Lung (tissue), 12 donors: ENCODE data around the gene PSMD13. TPM values are rescaled to one million over a fixed set of nuclear protein-coding genes. Genes with fewer than 3 reads are reported as not detected.

Experiments
- ATAC-seq: fragments of 200-7000 bp; cut with Tn5 transposase; one replicate; pipeline ENCODE4 v1.9.1; 2020; ENCODE audit warnings: moderate number of reproducible peaks; ENCODE audit not compliant: insufficient read depth, low FRiP score
- DNase-seq, 3 donors: peaks; one replicate each; pipeline ENCODE4 v3.0.0-alpha.2; 2013 to 2017
- H3K27ac ChIP-seq, 2 donors: one replicate each; pipeline ENCODE4 v1.5.1; 2013; ENCODE audit warnings: mild to moderate bottlenecking in 2 of 2, moderate library complexity in 2 of 2, control low read depth in 1 of 2, inconsistent platforms in 1 of 2, low read depth in 1 of 2, low read length in 1 of 2
- H3K27me3 ChIP-seq, 3 donors: one replicate each; pipeline ENCODE4 v1.5.1; 2013; ENCODE audit warnings: low read length in 2 of 3; ENCODE audit not compliant: control insufficient read depth in 3 of 3, insufficient read depth in 3 of 3
- H3K36me3 ChIP-seq, 4 donors: one replicate each; pipeline ENCODE4 v1.5.1; 2013; ENCODE audit warnings: low read length in 4 of 4, mild to moderate bottlenecking in 1 of 4, moderate library complexity in 1 of 4; ENCODE audit not compliant: control insufficient read depth in 4 of 4, insufficient read depth in 4 of 4
- H3K4me1 ChIP-seq, 5 donors: one replicate each; pipeline ENCODE4 v1.5.1; 2013; ENCODE audit warnings: low read length in 5 of 5, mild to moderate bottlenecking in 2 of 5, moderate library complexity in 1 of 5; ENCODE audit not compliant: control insufficient read depth in 5 of 5, insufficient read depth in 5 of 5
- H3K4me3 ChIP-seq: one replicate; pipeline ENCODE4 v1.5.1; 2013; ENCODE audit warnings: mild to moderate bottlenecking, control low read depth, moderate library complexity
- H3K9ac ChIP-seq, 2 donors: one replicate each; pipeline ENCODE4 v1.5.1; 2013; ENCODE audit warnings: low read length in 2 of 2, control low read depth in 1 of 2; ENCODE audit not compliant: insufficient read depth in 1 of 2
- H3K9me3 ChIP-seq, 4 donors: one replicate each; pipeline ENCODE4 v1.5.1; 2013; ENCODE audit warnings: low read length in 3 of 4, mild to moderate bottlenecking in 1 of 4, moderate library complexity in 1 of 4; ENCODE audit not compliant: control insufficient read depth in 4 of 4, insufficient read depth in 3 of 4
- CTCF ChIP-seq: IDR thresholded peaks from 2 replicates; pipeline ENCODE4 v1.5.1; 2012; ENCODE audit warnings: mild to moderate bottlenecking; ENCODE audit errors: control extremely low read depth, extremely low read depth
- WGBS, 2 donors: extraction: QIAGEN DNeasy Blood & Tissue Kit; methylation state at CpG; one replicate each; pipeline ENCODE4 v1.1.7; 2013; 5-methylcytosine and 5-hydroxymethylcytosine counted together
- polyA plus RNA-seq, 2 donors: library from polyadenylated mRNA; stranded (reverse); fragments of 200-250 nt; gene quantifications; one replicate each; pipeline ENCODE4 v1.2.1, GENCODE V29; 2013
- total RNA-seq, 2 donors: library from RNA; depleted of rRNA in 1 of 2; stranded (reverse); fragments of >200 nt in 1 of 2; gene quantifications; one replicate each; pipeline ENCODE4 v1.2.1, GENCODE V29; 2014 to 2021
- donor health status: control.
- donor health status: control.
- donor health status: Bipolar disorder and iron deficiency.
- donor health status: healthy.
- donor health status: DM: yes; HTN: yes; CAD: no.

The PSMD13 gene
- total and polyA plus RNA-seq, 4 donors: 75.2 to 184 (median 145) TPM

GRCh38 chr11:200224-201003, 36.4 kb upstream of the PSMD13 start:
- Histone ChIP-seq H3K27ac (no peak overlapping the region), H3K36me3 (peaks cover 0 to 24% (median 15%) of the 10 kb centered on the region in 4 donors), H3K9ac (no peak overlapping the region), H3K4me3 (no peak overlapping the region), H3K27me3 (no peaks in the 10 kb centered on the region), H3K4me1 (peaks cover 0 to 4% (median 0%) of the 10 kb centered on the region in 5 donors), H3K9me3 (no peaks in the 10 kb centered on the region)
- ATAC-seq (no peak), DNase-seq (no peak)
- 94 to 95% methylated on average over 13 of the region's 13 CpGs for WGBS, 2 donors
- TF ChIP-seq CTCF: no peak

- DNase-seq: no peak
Observed at GRCh38 chr11:201966-202365, 34.8 kb upstream of the PSMD13 start.

GRCh38 chr11:202490-202889, 34.3 kb upstream of the PSMD13 start:
- no peak for DNase-seq
- no peak for TF ChIP-seq CTCF
- H3K9ac ChIP-seq: no peak overlapping the region

More at GRCh38 chr11:201966-202365, 34.8 kb upstream of the PSMD13 start:
- H3K9me3 ChIP-seq: no peaks in the 10 kb centered on the region
- TF ChIP-seq CTCF: no peak
- H3K4me3 ChIP-seq: no peak overlapping the region
- peaks cover 0 to 26% (median 16%) of the 10 kb centered on the region in 4 donors for H3K36me3 ChIP-seq
- no peak overlapping the region for H3K27ac ChIP-seq
- WGBS, 2 donors: 41 to 65% methylated on average over 15 of the region's 15 CpGs
- ATAC-seq: no peak
- no peaks in the 10 kb centered on the region for H3K27me3 ChIP-seq
- H3K9ac ChIP-seq: no peak overlapping the region
- peaks cover 0 to 10% (median 9%) of the 10 kb centered on the region in 5 donors for H3K4me1 ChIP-seq

More at GRCh38 chr11:202490-202889, 34.3 kb upstream of the PSMD13 start:
- no peak overlapping the region for H3K27ac ChIP-seq
- H3K36me3 ChIP-seq: peaks cover 0 to 26% (median 16%) of the 10 kb centered on the region in 4 donors
- H3K27me3 ChIP-seq: no peaks in the 10 kb centered on the region
- no peaks in the 10 kb centered on the region for H3K9me3 ChIP-seq
- WGBS, 2 donors: 81 to 88% methylated on average over 8 of the region's 8 CpGs
- ATAC-seq: no peak
- peaks cover 0 to 10% (median 9%) of the 10 kb centered on the region in 5 donors for H3K4me1 ChIP-seq
- H3K4me3 ChIP-seq: no peak overlapping the region
